Activated CD8-positive, alpha-beta T cell treated with anti-CD3 and anti-CD28 coated beads, Interleukin-2, amount 10 ng/mL, durations not matched to agents 7 days and 5 days (primary cell): Measurements from ENCODE around the gene PLCD3. TPM values are rescaled to one million over a fixed set of nuclear protein-coding genes. Genes with fewer than 3 reads are reported as not detected.

Experiments
- ATAC-seq: fragments of 150-1000 bp; cut with Tn5 transposase; one replicate; pipeline ENCODE4 v1.10.0; 2021; ENCODE audit warnings: moderate library complexity
- CTCF ChIA-PET: fragments of 350-600 bp; sonication (Branson Sonifier 250); formaldehyde crosslinking; loops from one replicate; lab custom pipeline; 2021; ENCODE audit warnings: antibody characterized with exemption; lab: Charles Lee
- POLR2A ChIA-PET: fragments of 350-600 bp; sonication (Branson Sonifier 250); formaldehyde crosslinking; loops from one replicate; lab custom pipeline; 2021; ENCODE audit warnings: antibody characterized with exemption; lab: Charles Lee
- DNase-seq: peaks from one replicate; pipeline ENCODE4 v3.0.0-alpha.2; 2020
- H3K27ac Mint-ChIP-seq: one replicate; pipeline ENCODE4 v1.8.0; 2021; ENCODE audit warnings: mild to moderate bottlenecking, mixed read lengths
- H3K27me3 Mint-ChIP-seq: one replicate; pipeline ENCODE4 v1.8.0; 2021; ENCODE audit warnings: low read depth, mixed read lengths
- H3K36me3 Mint-ChIP-seq: one replicate; pipeline ENCODE4 v1.8.0; 2021; ENCODE audit warnings: low read depth, mixed read lengths
- H3K4me1 Mint-ChIP-seq: one replicate; pipeline ENCODE4 v1.8.0; 2021; ENCODE audit warnings: low read depth, mixed read lengths
- H3K4me3 Mint-ChIP-seq: one replicate; pipeline ENCODE4 v1.8.0; 2021; ENCODE audit warnings: mild to moderate bottlenecking, mixed read lengths
- H3K9me3 Mint-ChIP-seq: one replicate; pipeline ENCODE4 v1.8.0; 2022; ENCODE audit warnings: mixed read lengths; ENCODE audit not compliant: insufficient read depth
- microRNA-seq: library from miRNA; unstranded; fragments of <30 nt; microRNA quantifications from one replicate; pipeline ENCODE4 v1.2.0, GENCODE V29; 2022
- total RNA-seq, 2 experiments: library from RNA; stranded (reverse); gene quantifications; one replicate each; pipeline ENCODE4 v1.2.3, GENCODE V29; 2021

PLCD3 gene
- total RNA-seq, 2 experiments from 2014 or later, result 4.3 to 4.6 TPM

GRCh38 chr17:45060797-45061605 is 71.3 kb downstream of the PLCD3 start, which contains the start of gene NMT1:
Gene NMT1, plus strand, starts transcription at chr17:45061317. Its CDS starts 13 bp downstream, at chr17:45061330.
- no peaks in the 10 kb centered on the region for H3K27me3 Mint-ChIP-seq
- peak within 1 kb of the TSS; percentile 90 for H3K4me3 Mint-ChIP-seq
- peak; percentile 99 for DNase-seq
- POLR2A ChIA-PET, result interaction anchor here (0.6 to 3.5 kb wide), 16 partner anchors 10 to 413 kb away, joined by 3 to 71 read pairs (median 4); partner anchors contain the start of genes ACBD4, DCAKD, EFTUD2 and HEXIM1
- peak; percentile 93 for ATAC-seq
- H3K9me3 Mint-ChIP-seq, result no peaks in the 10 kb centered on the region
- peaks cover 19% of the 10 kb centered on the region for H3K36me3 Mint-ChIP-seq
- CTCF ChIA-PET, result interaction anchor here (0.6 to 3.4 kb wide), 11 partner anchors 11 to 282 kb away, joined by 3 to 18 read pairs (median 3); partner anchors contain the start of genes ACBD4, DCAKD and PLCD3
- H3K27ac Mint-ChIP-seq, result peak within 1 kb of the TSS; percentile 96
- H3K4me1 Mint-ChIP-seq, result peaks cover 35% of the 10 kb centered on the region

- POLR2A ChIA-PET, result interaction anchor here (0.6 to 3.5 kb wide), 12 partner anchors 9 to 524 kb away, joined by 3 to 71 read pairs (median 4); partner anchors contain the start of genes DCAKD, EFTUD2 and HEXIM1
- peaks cover 22% of the 10 kb centered on the region for H3K36me3 Mint-ChIP-seq
- peak overlapping the region; percentile 90 for H3K4me3 Mint-ChIP-seq
- peak overlapping the region; percentile 96 for H3K27ac Mint-ChIP-seq
- H3K27me3 Mint-ChIP-seq, result no peaks in the 10 kb centered on the region
- DNase-seq (no peak), ATAC-seq (no peak)
- no peaks in the 10 kb centered on the region for H3K9me3 Mint-ChIP-seq
- H3K4me1 Mint-ChIP-seq, result peaks cover 38% of the 10 kb centered on the region
- CTCF ChIA-PET, result interaction anchor here (0.6 to 3.4 kb wide), 7 partner anchors 10 to 281 kb away, joined by 3 to 18 read pairs (median 4); partner anchors contain the start of genes ACBD4, DCAKD and PLCD3
Measured at GRCh38 chr17:45060382-45060796, 71.9 kb downstream of the PLCD3 start.

Small RNA genes lying within 50 kb of the gene (microRNA-seq; reads per million reads assigned to microRNA genes)
- not detected for gene MIR6784

Other genes starting within 250 kb of the PLCD3 start
- 100 to 1,000 TPM; 148 to 156 TPM for gene EFTUD2, start 233.1 kb downstream of the PLCD3 start, total RNA-seq
- gene GFAP, start 217.0 kb downstream of the PLCD3 start, total RNA-seq, result not detected
- gene KIF18B, start 184.7 kb downstream of the PLCD3 start, total RNA-seq, result 100 to 1,000 TPM; 104 to 113 TPM
- gene C1QL1, start 164.2 kb downstream of the PLCD3 start, total RNA-seq, result under 1 TPM; 0.34 to 0.68 TPM
- 10 to 100 TPM; 32.9 to 33.7 TPM for gene DCAKD, start 80.9 kb downstream of the PLCD3 start, total RNA-seq
- gene NMT1, start 71.2 kb downstream of the PLCD3 start, total RNA-seq, result 100 to 1,000 TPM; 125 to 143 TPM
- 10 to 100 TPM in 1 of 2 experiments, 1 to 10 TPM in 1; 10.0 to 12.5 TPM for gene ACBD4, start 3.2 kb upstream of the PLCD3 start, total RNA-seq
- gene HEXIM1, start 16.0 kb upstream of the PLCD3 start, total RNA-seq, result 10 to 100 TPM; 29.2 to 29.4 TPM
- gene HEXIM2, start 29.4 kb upstream of the PLCD3 start, total RNA-seq, result 1 to 10 TPM; 7.8 to 8.8 TPM
- 100 to 1,000 TPM; 375 to 395 TPM for gene FMNL1, start 89.4 kb upstream of the PLCD3 start, total RNA-seq
- gene SPATA32, start 129.6 kb upstream of the PLCD3 start, total RNA-seq, result under 1 TPM; 0.52 to 0.55 TPM
- 10 to 100 TPM; 17.5 to 23.8 TPM for gene MAP3K14, start 184.5 kb upstream of the PLCD3 start, total RNA-seq